NCI-H2107 (cell line): ENCODE results near the gene SYPL1.

Experiments
- DNase-seq: peaks from one replicate; lab custom pipeline; 2025; lab: John Stamatoyannopoulos, UW

The SYPL1 gene

DNA sequence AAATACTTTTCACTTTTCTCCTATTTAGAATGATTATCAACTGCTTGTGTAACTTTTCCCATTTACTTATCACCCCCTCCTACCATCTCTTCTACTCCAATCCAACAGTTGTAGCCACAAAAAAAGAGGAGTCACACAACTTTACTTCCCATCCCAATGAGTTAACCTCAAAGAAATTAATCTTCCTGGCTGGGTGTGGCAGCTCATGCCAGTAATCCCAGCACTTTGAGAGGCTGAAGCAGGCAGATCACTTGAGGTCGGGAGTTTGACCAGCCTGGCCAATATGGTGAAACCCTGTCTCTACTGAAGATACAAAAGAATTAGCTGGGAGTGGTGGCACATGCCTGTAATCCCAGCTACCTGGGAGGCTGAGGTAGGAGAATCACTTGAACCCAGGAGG lies 19.9 kb downstream of the SYPL1 start:
- no peak for DNase-seq

DNA sequence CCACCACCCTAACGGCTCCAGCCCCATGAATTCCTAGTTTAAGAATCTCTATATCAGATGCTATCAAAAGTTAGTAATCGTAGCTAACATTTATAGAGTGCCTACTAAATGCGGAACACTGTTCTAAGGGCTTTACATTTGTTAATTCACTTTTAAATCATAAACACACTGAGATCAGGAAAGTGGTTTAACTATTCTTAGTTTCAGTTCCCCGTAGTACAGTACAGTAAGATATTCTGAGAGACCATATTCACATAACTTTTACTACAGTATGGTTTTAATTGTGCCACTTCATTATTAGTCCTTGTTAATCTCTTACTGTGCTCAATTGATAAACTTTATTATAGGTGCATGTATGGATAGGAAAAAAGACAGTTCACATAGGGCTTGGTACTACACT lies 22.5 kb downstream of the SYPL1 start:
- DNase-seq = no peak

DNA sequence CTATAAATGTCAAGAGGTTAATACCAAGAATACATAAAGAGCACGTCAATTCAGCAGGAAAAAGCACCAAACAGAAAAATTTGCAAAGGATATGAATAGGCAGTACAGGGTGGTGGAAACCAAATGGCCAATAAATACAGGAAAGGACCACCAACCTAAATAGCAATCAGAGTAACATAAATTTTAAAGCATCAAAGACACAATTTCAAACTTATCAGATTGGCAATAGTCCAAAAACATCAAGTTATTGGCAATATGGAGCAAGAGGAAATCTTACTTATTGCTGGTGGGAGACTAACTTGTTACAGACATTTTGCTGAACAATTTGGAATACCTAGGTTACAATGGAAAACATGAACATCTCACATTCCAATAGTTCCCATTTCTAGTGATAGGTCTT lies 24.1 kb downstream of the SYPL1 start:
- DNase-seq = no peak

DNA sequence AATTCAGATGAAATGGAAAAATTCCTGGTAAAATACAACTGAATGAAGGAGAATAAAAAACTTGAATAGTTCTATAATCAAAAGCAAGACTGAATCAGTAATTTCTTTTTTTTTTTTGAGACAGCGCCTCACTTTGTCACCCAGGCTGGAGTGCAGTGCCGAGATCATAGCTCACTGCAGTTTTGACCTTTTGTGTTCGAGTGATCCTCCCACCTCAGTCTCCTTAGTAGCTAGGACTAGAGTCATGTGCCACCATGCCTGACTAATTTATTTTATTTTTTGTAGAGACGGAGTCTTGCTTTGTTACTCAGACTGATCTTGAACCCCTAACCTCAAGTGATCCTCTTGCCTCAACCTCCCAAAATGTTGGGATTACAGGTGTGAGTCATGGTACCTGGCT lies 26.1 kb downstream of the SYPL1 start:
- DNase-seq = no peak

DNA sequence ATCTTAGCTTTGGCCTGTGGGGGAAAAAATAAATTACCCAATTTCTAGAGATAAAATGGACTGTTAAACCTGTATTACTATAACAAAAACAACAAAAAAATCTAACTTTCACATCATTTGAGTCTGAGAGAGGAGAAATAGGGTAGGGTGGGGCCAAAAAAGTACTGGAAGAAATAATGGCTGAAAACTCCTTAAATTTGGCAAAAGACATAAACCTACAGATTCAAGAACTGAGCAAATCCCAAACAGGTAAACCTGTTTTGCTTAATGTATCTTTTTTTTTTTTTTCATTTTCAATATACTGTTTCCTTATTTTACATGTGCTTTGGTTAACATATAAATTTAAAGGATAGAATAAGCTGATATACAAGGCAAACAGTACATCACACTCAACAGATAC lies 27.1 kb downstream of the SYPL1 start:
- DNase-seq = no peak

DNA sequence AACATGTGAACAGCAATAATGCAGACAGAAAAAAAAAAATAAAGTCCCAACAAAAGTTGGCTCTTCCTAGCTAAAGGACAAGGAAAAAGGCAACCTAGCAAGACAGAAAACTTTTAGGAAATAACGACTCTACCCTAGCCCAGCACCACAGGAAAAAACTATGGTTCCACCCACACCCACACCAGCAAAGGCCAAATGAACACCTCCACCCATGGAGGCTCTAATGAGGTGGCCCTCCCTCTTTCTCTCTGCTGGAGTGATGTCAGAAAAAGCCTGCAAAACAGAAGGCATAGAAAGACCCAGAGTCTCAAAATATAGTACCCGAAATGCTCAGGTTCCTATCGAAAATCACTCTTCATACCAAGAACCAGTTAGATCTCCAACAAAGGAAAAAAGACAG lies 28.4 kb downstream of the SYPL1 start:
- no peak for DNase-seq

DNA sequence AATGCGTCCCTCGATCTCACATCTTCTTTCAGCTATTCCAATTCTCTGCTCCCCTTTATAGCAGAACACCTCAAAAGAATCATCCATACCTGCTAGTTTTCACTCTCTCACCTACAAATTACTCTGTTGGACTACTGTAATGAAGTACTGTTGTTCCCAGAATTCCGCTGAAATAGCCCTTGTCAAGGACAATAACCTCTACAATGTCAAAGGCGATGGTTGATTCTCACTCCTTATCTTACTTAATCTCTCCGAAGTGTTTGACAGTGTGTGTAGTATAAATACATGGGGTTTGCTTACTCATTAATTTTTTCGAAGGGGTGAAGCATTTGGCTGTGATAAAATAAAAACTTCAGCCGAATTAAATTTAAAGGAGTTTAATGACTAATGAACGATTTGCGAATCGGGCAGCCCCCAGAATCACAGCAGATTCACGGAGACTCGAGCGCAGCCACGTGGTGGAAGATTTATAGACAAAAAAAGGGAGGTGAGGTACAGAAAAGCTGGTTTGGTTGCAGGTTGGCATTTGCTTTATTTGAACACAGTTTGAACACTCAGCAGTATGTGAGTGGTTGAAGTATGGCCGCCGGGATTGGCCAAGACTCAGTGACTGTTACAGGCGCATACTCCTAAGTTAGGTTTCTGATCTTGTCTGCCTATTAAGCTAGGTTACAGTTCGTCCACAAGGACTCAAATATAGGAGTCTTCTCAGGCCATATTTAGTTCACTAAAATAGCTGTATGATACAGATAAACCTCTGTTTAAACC lies 29.8 kb downstream of the SYPL1 start:
- DNase-seq = no peak

DNA sequence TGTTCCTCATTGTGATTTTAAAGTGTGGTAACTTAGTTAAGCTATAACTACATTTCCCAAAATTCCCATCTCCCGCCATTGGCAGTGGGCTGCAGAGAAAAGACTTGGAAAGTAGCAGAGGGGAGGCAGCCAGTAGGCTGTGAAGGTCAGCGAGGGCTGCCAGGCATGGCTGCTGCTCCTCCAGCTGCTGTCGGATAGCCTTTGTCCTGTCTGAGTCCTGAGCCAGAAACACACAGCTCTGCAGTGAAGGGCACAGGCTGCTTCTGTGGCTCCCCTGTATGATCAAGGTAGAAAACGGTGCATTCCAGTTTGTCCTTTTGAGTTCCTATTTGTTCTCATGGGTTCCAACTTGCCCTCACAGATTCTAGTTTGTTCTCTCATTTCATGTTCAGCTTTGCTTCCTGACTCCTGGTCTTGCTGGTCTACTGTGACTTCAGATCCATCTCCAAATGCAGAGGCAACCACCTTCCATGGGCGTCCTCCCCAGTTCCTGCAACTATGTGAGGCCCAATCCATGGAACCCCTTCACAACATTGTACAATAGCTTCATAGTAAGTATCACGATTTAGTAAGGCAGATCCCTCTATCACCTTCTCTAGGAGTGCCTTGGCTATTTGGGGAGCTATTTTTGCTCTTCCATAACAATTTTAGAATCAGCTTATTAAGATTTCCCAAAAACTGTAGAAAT lies 31.7 kb downstream of the SYPL1 start:
- no peak for DNase-seq

DNA sequence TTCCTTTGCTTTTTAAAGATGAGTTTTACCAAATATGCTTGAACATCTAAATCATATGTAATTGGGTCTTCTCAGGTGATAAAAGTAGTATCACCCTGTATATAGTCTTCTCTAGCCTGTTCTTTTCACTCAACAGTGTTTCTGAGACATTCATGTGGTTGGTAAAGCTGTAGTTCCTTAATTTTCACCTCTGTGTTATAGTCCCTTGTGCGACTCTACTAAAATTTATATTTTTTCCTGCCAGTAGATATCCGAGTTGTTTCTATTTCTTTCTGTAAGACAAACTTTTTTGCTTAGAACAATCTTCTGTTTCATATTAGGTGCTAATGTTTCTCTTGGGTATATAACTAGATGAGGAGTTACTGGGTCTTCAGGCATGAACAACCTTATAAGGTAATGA lies 35.6 kb downstream of the SYPL1 start:
- DNase-seq = no peak

DNA sequence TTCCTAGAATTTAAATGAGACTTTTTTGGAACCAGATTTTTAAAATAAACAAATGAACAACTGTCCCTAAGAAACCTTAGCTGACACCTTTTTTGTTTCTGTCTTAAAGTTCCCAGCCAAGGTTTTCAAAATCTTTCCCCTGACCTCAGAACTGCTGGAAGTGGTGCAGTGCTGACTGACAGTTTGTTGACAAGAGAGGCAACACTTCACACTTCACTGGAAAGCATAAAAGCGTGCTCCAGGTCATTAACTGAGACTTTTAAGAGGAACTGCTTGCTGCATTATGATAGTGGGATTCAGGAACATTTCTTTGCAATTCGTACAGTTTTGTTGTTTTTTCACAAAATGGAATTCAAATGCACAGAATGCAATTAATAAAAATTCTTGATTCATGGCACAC lies 36.2 kb downstream of the SYPL1 start:
- no peak for DNase-seq

DNA sequence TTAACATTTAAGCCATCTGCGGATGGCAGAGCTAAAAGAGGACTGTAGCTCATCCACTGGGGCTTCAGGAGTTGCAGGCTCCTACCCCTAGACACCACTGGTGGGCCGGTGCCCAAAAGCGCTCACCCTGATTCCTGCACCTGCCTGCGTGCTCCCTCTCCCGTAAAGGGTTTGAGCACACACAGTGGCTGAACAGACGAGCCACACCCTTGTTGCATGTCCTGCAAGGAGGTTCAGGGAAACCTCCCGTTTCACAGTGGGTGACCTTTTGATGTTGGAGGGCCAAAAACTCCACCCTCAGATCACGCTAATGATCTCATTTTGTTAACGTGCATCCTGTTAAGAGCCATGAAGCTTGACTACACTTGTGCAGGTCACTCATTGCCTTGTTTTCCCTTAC lies 37.9 kb downstream of the SYPL1 start:
- DNase-seq = no peak

DNA sequence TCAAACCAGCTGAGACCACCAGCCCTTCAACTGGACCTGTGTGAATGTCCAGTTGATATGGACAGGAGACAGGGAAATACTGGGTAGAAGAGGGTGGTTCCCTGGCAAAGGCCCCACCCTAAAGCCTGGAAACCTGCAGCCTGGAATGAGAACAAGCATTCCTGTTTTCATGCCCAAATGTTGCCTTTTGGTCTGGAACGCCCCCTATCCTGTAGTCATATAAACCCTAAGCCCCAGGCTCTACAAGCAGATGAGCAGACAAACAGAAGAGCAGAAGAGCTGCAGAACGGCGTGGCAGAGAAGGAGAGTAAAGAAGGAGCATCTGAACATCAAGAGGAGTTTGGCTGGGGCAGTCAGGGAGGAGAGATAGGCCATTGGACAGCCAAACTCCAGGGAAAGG lies 38.4 kb downstream of the SYPL1 start:
- no peak for DNase-seq

DNA sequence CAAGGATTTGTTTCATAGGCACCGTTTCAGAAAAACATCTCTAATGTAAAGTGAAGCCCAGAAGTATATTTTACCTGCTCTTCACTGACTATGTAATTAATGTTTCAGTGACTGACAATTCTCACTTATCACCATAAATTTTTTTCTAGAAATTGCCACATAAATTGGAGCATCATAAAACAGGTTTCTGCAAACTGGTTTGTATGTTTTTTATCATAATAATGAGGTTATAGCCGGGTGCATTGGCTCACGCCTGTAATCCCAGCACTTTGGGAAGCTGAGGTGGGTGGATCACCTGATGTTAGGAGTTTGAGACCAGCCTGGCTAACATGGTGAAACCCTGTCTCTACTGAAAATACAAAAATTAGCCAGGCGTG lies 39.4 kb downstream of the SYPL1 start:
- DNase-seq = no peak

DNA sequence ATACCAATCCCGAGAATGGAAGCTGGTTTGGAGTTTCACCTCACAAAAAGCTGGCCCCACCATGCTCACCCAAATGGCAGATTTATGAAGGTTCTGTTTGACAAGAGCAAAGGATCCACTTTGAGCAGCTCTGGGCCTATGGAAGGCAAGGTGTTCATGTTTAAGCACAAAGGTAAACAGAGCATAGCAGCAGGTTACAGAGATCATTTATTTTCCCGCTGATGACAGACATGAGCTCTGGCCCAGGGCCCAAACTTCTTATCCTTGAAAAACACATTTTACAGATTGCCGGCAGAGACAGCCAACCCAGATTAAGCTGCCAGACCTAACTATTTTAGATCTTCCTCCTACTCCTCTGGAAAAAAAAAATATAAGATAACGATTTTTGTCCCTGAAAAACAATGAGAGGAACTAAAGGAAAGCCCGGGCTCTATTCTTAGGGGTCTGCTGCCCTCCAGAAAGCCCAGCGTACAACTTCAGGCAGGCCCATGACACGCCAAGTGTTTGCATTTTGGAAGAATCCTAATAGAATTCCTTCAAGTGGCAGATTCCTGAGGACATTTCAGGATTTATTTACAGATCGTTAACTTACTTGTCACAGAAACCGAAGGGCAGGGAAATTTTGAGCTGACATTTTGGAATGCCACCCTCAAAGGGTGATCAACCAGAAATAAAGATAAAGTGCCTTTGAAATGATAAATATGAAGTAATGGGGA lies 40.0 kb downstream of the SYPL1 start:
- DNase-seq = no peak

DNA sequence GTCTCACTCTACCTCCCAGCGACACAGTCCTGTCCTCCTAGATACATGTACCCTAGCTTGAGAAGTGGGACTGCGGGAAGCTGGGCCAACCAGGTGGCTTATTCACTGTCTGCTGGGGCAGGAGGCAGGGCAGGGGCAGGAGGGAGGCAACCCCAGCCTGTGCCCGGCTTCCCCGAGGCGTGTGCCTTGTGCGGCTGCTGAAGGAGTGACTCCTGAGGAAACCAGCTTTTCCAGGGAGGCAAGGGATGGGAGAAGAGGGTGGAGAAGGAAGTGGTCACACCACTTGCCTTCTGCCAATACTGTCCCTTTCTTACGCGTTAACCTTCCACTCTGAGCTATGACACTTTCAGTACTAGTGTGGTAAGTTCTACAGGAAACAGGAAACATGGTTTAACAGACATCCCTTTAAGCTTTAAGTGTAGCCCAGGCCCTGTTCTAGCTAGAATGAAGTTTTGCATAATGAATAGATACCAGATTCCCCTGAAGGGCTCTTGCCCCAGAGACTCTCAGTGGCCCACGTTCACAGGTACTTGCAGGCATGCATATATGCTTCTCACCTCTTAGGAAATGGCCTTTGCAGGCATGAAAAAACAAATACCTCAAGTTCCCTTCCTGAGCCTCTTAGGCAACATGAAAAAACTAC lies 40.6 kb downstream of the SYPL1 start:
- DNase-seq = no peak

DNA sequence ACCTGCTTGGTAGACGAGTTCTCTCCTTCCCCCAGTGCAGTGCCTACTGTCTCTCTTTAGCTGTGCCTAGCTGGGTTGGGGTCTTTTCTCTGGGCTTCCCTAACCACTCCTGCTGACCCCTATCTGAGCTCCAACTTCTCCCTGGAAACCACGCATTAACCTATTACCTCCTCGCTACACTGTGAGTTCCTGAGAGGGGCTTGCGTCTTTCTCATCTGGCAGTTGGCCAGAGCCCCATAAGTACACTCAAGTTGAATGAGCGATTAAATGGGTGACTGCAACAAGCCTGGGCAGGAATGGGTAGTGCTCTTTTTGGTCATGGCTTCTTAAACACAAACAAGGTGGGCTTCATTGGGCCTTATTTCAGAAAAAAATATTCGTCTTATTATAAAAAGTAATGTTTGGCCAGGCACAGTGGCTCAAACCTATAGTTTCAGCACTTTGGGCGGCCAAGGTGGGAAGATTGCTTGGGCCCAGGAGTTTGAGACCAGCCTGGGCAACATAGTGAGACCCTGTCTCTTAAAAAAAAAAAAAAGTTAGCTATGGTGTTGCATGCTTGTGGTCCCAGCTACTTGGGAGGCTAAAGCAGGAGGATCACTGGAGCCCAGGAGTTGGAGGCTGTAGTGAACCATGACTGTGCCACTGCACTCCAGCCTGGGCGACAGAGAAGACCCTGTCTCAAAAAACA lies 41.4 kb downstream of the SYPL1 start:
- DNase-seq = peak; percentile 60

DNA sequence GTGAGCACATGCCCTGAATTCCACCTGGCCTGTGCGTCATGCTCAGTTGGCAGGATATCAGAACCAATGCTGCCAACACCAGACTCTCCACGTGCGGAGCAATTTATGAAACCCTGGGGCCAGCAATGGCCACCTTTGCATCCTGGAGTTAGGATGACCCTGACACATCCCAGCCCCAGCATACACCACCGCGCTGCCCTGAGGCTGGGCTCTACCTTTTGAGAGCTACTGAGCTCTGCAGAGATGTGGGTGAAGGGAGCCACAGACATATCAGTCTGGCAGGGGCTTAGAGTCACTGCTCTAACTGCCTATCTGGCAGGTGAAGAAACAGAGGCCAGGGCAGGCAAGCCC lies 41.9 kb downstream of the SYPL1 start:
- DNase-seq = peak; percentile 40

DNA sequence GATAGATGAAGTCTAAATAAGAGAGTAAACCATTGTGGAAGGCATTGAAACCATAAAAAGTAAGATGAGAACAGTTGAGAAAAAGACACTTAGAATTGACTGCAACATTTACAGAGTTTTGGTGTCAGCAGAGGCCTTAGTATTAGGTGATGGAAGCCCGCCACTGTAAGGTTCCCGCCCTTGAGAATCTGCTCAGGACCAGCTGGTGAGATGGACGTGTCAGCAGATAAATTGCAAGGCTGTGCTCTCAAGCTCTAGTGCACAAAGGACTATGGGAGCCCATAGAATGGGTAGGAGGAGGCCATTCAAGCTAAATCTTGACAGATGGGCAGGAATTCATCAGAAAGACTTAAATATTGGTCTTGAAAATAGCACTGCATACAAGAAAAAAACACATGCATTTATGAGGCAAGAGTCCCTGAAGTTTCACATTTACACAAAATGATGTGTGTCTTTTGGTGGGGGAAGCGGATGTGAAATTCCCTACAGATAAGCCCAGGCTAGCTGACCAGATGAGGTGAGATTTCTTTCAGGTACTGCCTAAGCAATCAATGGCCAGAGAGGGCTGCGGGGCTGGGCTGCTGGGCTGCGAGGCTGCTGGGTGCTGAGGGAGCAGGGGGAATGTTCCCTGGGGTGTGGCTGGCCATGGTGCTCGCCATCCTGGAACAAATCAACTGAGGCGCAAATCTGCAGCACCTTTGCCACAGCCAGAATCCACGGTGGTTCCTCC lies 42.5 kb downstream of the SYPL1 start:
- DNase-seq = no peak

DNA sequence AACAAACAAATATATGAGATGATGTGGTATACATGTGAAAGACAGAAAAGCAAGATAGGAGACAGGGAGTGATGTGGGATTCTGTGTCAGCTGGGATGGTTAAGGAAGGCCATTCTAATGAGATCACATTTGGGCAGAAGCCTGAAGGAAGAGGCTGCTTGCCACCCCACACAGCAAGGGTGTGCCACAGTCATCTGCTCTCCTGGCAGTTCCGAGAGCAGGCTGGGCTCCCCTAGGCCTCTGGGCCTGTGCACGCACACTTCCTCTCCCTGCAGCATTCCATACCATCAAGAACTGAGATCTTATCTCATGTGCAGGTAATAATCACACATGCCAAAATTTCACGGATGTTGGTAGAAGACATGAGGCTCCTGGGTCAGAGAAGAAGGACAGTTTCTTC lies 43.1 kb downstream of the SYPL1 start:
- no peak for DNase-seq

DNA sequence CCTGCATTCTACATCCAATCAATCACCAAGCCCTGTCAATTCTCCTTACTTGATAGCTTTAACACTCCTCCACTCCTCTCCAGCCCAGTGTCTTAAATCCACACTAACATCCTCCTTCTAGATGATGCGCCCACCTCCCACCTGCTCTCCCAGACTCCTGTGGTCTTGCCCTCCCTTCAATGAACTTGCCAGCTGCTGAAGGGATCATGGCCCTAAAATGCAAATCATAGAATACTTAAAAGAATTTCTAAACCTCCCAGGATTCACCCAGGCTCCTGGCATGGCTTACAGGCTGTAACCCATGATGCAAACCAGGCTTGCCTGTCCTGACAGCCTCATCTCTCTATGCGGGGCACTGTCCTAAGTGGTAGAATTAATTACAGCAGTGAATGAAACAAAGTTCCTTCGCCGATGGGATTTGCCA lies 43.6 kb downstream of the SYPL1 start:
- no peak for DNase-seq

DNA sequence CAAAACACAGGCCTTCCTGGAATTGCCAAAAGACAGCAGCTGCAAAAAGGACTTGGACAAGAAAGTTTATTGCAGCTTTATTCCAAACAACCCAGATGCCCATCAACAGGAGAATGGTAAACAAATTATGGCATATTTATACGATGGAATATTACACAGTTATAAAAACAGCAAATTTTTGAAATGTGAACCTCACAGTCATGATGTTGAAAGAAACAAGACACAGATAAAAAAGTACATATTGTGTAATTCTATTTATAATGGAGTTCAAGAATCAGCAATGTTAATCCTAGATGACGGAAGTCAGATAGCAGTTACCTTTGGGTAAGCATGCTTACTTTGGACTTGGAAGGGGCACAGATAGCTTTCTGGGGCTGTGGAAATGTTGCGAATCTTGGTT lies 44.4 kb downstream of the SYPL1 start:
- DNase-seq = no peak
